OCI-LY1 (cell line): Measurements from ENCODE around the gene AP3S1.

Experiments used
- H2AFZ ChIP-seq: fragments of 200-600 bp; sonication (generic), shearing (Covaris generic); 2 replicates; pipeline ENCODE4 v1.6.0; 2014; ENCODE audit warnings: antibody characterized with exemption, mild to moderate bottlenecking, low read length
- H3F3A ChIP-seq: fragments of 200-600 bp; sonication (generic), shearing (Covaris generic); 2 replicates; pipeline ENCODE4 v1.6.0; 2014; ENCODE audit warnings: mild to moderate bottlenecking, antibody characterized with exemption, low read length, moderate library complexity; ENCODE audit not compliant: insufficient read depth
- H3K27ac ChIP-seq: fragments of 200-600 bp; sonication (generic); 2 replicates; pipeline ENCODE4 v1.5.1; 2014; ENCODE audit warnings: low read length, mixed run types, mild to moderate bottlenecking, low read depth; ENCODE audit not compliant: poor library complexity, severe bottlenecking
- H3K27me3 ChIP-seq: fragments of 200-600 bp; sonication (generic); 2 replicates; pipeline ENCODE4 v1.6.0; 2014; ENCODE audit warnings: antibody characterized with exemption, mild to moderate bottlenecking, low read length, moderate library complexity; ENCODE audit not compliant: insufficient read depth
- H3K36me3 ChIP-seq: fragments of 200-600 bp; sonication (generic); 2 replicates; pipeline ENCODE4 v1.6.1; 2014; ENCODE audit warnings: mild to moderate bottlenecking, antibody characterized with exemption, low read length, moderate library complexity, mixed read lengths; ENCODE audit not compliant: insufficient read depth
- H3K4me1 ChIP-seq: fragments of 200-600 bp; sonication (generic); 2 replicates; pipeline ENCODE4 v1.5.1; 2014; ENCODE audit warnings: mild to moderate bottlenecking, low read length, moderate library complexity; ENCODE audit not compliant: insufficient read depth, severe bottlenecking
- H3K4me2 ChIP-seq: fragments of 200-600 bp; sonication (generic), shearing (Covaris generic); 2 replicates; pipeline ENCODE4 v1.6.1; 2014; ENCODE audit warnings: low read length
- H3K4me3 ChIP-seq: fragments of 200-600 bp; sonication (generic); 2 replicates; pipeline ENCODE4 v1.5.1; 2014; ENCODE audit warnings: low read length, low read depth, mild to moderate bottlenecking, mixed read lengths; ENCODE audit not compliant: poor library complexity, severe bottlenecking
- H3K79me2 ChIP-seq: fragments of 200-600 bp; shearing (Covaris generic); 2 replicates; pipeline ENCODE4 v1.6.1; 2016; ENCODE audit warnings: mixed run types, low read length, mixed read lengths; ENCODE audit not compliant: insufficient read depth
- H3K9ac ChIP-seq: fragments of 200-600 bp; sonication (generic), shearing (Covaris generic); 2 replicates; pipeline ENCODE4 v1.6.1; 2014; ENCODE audit warnings: mild to moderate bottlenecking, low read length, mixed read lengths
- H3K9me2 ChIP-seq: fragments of 200-600 bp; sonication (generic), shearing (Covaris generic); 2 replicates; pipeline ENCODE4 v1.6.1; 2014; ENCODE audit warnings: low read depth, mild to moderate bottlenecking, low read length, mixed read lengths
- H3K9me3 ChIP-seq: fragments of 200-600 bp; shearing (Covaris generic); 2 replicates; pipeline ENCODE4 v1.6.1; 2014; ENCODE audit warnings: low read length, mixed read lengths
- H4K20me1 ChIP-seq: fragments of 200-600 bp; sonication (generic), shearing (Covaris generic); 2 replicates; pipeline ENCODE4 v1.6.0; 2016; ENCODE audit warnings: mild to moderate bottlenecking, low read length; ENCODE audit not compliant: insufficient read depth
- CTCF ChIP-seq: fragments of 200-600 bp; sonication (generic), shearing (Covaris generic); IDR thresholded peaks from 2 replicates; pipeline ENCODE4 v1.5.1; 2017; ENCODE audit warnings: mild to moderate bottlenecking, antibody characterized with exemption, low read length, moderate library complexity, mixed read lengths
- EZH2 ChIP-seq: fragments of 200-600 bp; sonication (generic), shearing (Covaris generic); IDR thresholded peaks from 2 replicates; pipeline ENCODE4 v1.8.0; 2017; ENCODE audit warnings: borderline replicate concordance, mixed run types, mild to moderate bottlenecking, antibody characterized with exemption, low read length, moderate library complexity, mixed read lengths

The AP3S1 gene

GRCh38 chr5:115815693-115816225 is 26.0 kb upstream of the AP3S1 start:
- no peaks in the 10 kb centered on the region for H3F3A ChIP-seq
- H3K27me3 ChIP-seq = no peaks in the 10 kb centered on the region
- no peak overlapping the region for H3K9ac ChIP-seq
- H3K36me3 ChIP-seq = no peaks in the 10 kb centered on the region
- no peak overlapping the region for H3K4me2 ChIP-seq
- no peak overlapping the region for H3K27ac ChIP-seq
- H3K79me2 ChIP-seq = no peaks in the 10 kb centered on the region
- TF ChIP-seq EZH2 = no peak
- no peak for TF ChIP-seq CTCF
- H3K4me1 ChIP-seq = no peaks in the 10 kb centered on the region
- H3K4me3 ChIP-seq = no peak overlapping the region
- H3K9me3 ChIP-seq = no peaks in the 10 kb centered on the region
- no peaks in the 10 kb centered on the region for H4K20me1 ChIP-seq
- H2AFZ ChIP-seq = no peak overlapping the region
- no peaks in the 10 kb centered on the region for H3K9me2 ChIP-seq

DNA sequence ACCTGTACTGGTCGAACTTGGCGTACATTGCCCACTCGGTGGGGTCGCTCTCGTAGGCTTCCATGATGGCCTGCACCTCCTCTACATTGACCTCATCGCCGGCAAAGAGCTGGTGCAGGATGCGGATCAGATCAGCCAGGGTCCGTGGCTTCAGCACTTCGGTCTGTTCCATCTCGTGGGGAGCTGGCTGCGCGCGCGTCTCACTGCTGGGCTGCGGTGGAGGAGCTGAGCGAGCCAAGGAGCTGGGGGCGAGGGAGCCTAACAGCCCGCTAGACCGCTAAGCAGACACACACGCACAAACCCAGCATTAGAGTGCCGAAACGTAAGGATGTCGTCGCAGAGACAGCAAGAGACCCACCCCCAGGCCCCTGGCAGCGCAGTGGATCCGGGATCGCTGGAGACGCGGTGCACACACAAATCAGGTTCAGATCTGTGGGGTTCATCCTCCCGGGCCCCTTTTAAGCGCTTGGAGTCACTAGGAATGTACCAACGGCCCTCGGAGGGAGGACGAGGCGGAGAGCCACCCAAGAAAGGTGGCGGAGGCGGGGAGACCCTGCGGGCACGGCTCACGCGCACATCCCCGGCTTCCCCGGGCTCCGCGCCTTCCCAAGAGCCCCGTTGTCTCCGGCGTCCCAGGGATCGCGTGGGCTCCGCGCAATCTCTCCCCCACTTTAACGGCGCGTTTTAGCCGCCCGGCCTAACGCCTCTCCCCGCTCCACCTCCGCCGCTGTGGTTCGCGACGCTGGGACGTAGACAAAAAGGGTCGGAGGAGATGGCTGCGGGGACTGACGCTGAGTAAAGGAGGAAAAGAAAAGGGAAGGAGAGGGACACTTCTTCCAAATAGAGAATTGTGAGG is 25.3 kb upstream of the AP3S1 start, which contains the start of gene CDO1:
Gene CDO1 (minus strand): TSS at position 434 of the 856 bp plus-strand sequence. CDS start 262 bp downstream, at position 172.
- Histone ChIP-seq H3K27me3 (no peaks in the 10 kb centered on the region), H3K9me2 (no peaks in the 10 kb centered on the region), H3F3A (no peaks in the 10 kb centered on the region), H3K4me1 (no peaks in the 10 kb centered on the region), H4K20me1 (no peaks in the 10 kb centered on the region), H3K36me3 (no peaks in the 10 kb centered on the region), H3K9me3 (no peaks in the 10 kb centered on the region), H3K79me2 (no peaks in the 10 kb centered on the region), H2AFZ (no peak within 1 kb of the TSS), H3K9ac (no peak within 1 kb of the TSS), H3K4me2 (no peak within 1 kb of the TSS), H3K27ac (no peak within 1 kb of the TSS), H3K4me3 (no peak within 1 kb of the TSS)
- TF ChIP-seq CTCF (no peak), EZH2 (no peak)

DNA sequence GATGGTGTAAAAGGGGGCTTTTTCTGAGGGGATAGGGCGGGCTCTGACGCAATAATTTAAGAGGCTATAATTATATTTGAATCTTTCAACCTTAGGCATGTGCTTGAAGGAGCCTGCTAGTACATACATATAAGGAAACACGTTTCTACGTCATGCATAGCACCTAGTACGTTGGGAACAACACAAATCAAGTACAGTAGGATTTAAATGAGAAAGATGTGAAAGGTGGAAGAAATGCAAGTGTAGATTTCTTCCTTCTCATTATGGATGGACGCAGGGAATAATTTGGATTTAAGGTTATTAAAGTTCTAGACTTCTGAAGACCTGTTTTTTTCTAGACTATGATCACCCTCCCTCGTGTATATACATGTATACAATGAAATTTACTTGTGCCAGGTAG is 24.3 kb upstream of the AP3S1 start:
- Histone ChIP-seq H3K4me3 (no peak overlapping the region), H3K4me2 (no peak overlapping the region), H3K9ac (no peak overlapping the region), H3K36me3 (no peaks in the 10 kb centered on the region), H3F3A (no peaks in the 10 kb centered on the region), H3K9me3 (no peaks in the 10 kb centered on the region), H3K9me2 (no peaks in the 10 kb centered on the region), H2AFZ (no peak overlapping the region), H3K4me1 (no peaks in the 10 kb centered on the region), H3K27me3 (no peaks in the 10 kb centered on the region), H3K27ac (no peak overlapping the region), H3K79me2 (no peaks in the 10 kb centered on the region), H4K20me1 (no peaks in the 10 kb centered on the region)
- TF ChIP-seq EZH2 (no peak), CTCF (no peak)
